Measurements from ENCODE around the gene VASP. TPM values are rescaled to one million over a fixed set of nuclear protein-coding genes. Genes with fewer than 3 reads are reported as not detected.

The VASP gene
- total and polyA plus RNA-seq, 9 of the 15 experiments (the other 6 are each of a cell fraction or from before 2014, with no cell fraction given), result 16.7 to 261 (median 112) TPM

DNA sequence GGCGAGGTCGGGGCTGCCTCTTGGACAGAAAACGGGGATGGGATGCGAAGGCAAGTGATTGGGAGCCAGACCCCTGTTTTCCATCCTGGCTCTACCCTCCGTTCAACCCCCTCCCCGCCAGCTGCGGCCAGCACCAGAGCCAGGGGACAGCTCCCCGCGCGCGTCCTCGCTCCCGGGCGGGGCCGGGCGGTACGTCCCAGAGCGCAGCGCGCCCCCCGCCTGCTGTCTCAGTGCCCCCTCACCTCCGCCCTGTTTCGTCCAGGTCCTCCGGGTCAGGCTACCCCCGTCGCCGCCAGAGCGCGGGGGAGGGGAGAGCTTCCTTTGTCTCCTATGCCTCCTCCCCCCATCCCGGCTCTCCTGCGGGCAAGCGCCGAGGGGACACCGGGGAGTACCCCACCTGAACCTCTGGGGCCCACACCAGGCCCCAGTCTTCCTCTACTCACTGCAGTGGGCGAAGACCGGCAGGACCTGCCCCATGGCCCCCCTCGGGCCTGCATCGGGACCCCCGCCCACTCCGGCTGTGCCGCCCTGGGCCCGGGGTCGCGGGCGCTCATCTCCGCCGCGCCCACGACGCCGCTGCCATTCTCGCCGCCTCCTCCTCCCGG lies 10.8 kb upstream of the VASP start (continued):
- TF ChIP-seq ILF3 (IDR thresholded peaks at IDR 0.05; ENCODE audit: borderline replicate concordance) (no peak), EGR1 (conservative IDR thresholded peaks at IDR 0.05) (peak; percentile 33; the same call in 1 of the 2 replicates), NFRKB (IDR thresholded peaks at IDR 0.05; ENCODE audit: low read depth) (no peak), ZNF695 (CRISPR knock-in tag; IDR thresholded peaks at IDR 0.05) (no peak), HMG20B (CRISPR knock-in tag; IDR thresholded peaks at IDR 0.05) (no peak), ZNF717 (CRISPR knock-in tag; IDR thresholded peaks at IDR 0.05) (no peak), CHD1 (IDR thresholded peaks at IDR 0.05; ENCODE audit: low read length) (peak; percentile 49), HDAC2 (IDR thresholded peaks at IDR 0.05) (peak; percentile 60; the same call in 1 of the 2 replicates), KLF1 (tag; IDR thresholded peaks at IDR 0.05) (no peak), TGIF2 (CRISPR knock-in tag; IDR thresholded peaks at IDR 0.05) (peak; percentile 74; the same call in 1 of the 2 replicates), PHF20 (IDR thresholded peaks at IDR 0.05; ENCODE audit: partially characterized antibody) (peak; percentile 26), SRSF1 (IDR thresholded peaks at IDR 0.05; ENCODE audit: low read depth, low read length) (no peak), HDAC1 (IDR thresholded peaks at IDR 0.05) (peak in 1 of 2 experiments; percentile 84; a peak in 2 of 4 replicates), HNRNPL (IDR thresholded peaks at IDR 0.05; ENCODE audit: low read depth, low read length) (0 out of 2 replicates have a peak, but pooled peaks have one; percentile 21), PRPF4 (IDR thresholded peaks at IDR 0.05; ENCODE audit: insufficient read depth, low read depth, low read length, poor library complexity, severe bottlenecking) (no peak), FOXP1 (CRISPR knock-in tag; IDR thresholded peaks at IDR 0.05) (peak; percentile 77)
- TF ChIP-seq, protein P1, sequence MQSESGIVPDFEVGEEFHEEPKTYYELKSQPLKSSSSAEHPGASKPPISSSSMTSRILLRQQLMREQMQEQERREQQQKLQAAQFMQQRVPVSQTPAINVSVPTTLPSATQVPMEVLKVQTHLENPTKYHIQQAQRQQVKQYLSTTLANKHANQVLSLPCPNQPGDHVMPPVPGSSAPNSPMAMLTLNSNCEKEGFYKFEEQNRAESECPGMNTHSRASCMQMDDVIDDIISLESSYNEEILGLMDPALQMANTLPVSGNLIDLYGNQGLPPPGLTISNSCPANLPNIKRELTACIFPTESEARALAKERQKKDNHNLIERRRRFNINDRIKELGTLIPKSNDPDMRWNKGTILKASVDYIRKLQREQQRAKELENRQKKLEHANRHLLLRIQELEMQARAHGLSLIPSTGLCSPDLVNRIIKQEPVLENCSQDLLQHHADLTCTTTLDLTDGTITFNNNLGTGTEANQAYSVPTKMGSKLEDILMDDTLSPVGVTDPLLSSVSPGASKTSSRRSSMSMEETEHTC (IDR thresholded peaks at IDR 0.05), result no peak
- TF ChIP-seq, protein P2, sequence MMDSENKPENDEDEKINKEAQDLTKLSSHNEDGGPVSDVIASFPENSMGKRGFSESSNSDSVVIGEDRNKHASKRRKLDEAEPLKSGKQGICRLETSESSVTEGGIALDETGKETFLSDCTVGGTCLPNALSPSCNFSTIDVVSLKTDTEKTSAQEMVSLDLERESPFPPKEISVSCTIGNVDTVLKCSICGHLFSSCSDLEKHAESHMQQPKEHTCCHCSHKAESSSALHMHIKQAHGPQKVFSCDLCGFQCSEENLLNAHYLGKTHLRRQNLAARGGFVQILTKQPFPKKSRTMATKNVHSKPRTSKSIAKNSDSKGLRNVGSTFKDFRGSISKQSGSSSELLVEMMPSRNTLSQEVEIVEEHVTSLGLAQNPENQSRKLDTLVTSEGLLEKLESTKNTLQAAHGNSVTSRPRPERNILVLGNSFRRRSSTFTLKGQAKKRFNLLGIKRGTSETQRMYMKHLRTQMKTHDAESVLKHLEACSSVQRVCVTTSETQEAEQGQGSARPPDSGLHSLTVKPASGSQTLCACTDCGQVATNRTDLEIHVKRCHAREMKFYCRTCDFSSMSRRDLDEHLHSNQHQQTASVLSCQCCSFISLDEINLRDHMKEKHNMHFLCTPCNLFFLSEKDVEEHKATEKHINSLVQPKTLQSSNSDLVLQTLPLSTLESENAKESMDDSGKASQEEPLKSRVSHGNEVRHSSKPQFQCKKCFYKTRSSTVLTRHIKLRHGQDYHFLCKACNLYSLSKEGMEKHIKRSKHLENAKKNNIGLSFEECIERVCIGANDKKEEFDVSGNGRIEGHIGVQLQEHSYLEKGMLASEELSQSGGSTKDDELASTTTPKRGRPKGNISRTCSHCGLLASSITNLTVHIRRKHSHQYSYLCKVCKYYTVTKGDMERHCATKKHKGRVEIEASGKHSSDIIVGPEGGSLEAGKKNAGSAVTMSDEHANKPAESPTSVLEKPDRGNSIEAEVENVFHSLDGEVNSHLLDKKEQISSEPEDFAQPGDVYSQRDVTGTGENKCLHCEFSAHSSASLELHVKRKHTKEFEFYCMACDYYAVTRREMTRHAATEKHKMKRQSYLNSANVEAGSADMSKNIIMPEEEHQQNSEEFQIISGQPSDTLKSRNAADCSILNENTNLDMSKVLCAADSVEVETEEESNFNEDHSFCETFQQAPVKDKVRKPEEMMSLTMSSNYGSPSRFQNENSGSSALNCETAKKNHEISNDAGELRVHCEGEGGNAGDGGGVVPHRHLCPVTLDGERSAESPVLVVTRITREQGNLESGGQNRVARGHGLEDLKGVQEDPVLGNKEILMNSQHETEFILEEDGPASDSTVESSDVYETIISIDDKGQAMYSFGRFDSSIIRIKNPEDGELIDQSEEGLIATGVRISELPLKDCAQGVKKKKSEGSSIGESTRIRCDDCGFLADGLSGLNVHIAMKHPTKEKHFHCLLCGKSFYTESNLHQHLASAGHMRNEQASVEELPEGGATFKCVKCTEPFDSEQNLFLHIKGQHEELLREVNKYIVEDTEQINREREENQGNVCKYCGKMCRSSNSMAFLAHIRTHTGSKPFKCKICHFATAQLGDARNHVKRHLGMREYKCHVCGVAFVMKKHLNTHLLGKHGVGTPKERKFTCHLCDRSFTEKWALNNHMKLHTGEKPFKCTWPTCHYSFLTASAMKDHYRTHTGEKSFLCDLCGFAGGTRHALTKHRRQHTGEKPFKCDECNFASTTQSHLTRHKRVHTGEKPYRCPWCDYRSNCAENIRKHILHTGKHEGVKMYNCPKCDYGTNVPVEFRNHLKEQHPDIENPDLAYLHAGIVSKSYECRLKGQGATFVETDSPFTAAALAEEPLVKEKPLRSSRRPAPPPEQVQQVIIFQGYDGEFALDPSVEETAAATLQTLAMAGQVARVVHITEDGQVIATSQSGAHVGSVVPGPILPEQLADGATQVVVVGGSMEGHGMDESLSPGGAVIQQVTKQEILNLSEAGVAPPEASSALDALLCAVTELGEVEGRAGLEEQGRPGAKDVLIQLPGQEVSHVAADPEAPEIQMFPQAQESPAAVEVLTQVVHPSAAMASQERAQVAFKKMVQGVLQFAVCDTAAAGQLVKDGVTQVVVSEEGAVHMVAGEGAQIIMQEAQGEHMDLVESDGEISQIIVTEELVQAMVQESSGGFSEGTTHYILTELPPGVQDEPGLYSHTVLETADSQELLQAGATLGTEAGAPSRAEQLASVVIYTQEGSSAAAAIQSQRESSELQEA (IDR thresholded peaks at IDR 0.05; ENCODE audit: low read depth), result no peak
- TF ChIP-seq, protein P3, sequence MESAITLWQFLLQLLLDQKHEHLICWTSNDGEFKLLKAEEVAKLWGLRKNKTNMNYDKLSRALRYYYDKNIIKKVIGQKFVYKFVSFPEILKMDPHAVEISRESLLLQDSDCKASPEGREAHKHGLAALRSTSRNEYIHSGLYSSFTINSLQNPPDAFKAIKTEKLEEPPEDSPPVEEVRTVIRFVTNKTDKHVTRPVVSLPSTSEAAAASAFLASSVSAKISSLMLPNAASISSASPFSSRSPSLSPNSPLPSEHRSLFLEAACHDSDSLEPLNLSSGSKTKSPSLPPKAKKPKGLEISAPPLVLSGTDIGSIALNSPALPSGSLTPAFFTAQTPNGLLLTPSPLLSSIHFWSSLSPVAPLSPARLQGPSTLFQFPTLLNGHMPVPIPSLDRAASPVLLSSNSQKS (CRISPR knock-in tag; IDR thresholded peaks at IDR 0.05), result no peak

All from K562 (cell line).